KG1 (cell line): ENCODE results near the gene ARF4.
"Not testable (repeated sequence)": the region's sequence is repeated elsewhere in the genome, so short reads cannot be mapped to it uniquely, and the experiment has no call there.

Source experiments
- DNase-seq: peaks from one replicate; lab custom pipeline; 2025; lab: John Stamatoyannopoulos, UW

ARF4 gene

DNA sequence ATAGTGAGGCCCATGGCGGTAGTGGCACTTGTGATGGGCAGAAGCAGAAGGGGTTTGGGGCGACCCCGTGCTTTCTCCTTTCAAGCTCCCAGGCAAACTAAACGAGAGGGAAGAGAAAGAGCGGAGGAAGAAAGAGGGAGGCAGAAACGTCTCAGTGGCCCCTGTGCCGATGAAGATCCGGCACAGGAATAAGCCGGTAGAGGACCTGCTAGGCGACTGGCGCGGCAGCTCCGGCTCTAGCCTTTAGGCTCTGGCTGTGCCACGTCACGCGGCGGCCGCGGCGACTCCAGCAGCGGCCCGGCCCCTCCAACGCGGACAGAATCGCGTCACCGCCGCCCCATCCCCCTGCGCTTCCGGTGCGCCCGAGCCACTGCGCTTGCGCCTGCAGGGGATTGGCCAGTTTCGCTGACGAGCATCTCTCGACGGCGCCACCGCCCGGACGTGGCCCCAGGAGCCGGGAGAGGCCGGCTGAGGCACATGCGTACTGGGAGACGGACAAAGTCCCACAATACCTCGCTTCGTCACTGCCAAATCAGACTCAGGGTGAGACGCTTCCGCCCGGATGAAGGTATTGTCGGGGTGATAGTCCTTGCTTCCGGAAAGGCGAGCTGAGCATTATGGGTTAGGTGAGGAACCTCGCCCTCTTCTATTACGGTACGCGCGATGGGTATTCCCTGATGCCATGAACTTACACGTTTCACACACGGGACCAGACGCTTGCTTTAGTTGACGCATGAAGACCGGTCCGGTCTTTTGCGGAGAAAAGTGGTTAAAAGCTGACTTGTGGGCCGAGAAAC, at the start of gene ARF4:
Gene ARF4, minus strand, starts transcription at position 218 of the 797 bp plus-strand sequence. Its CDS starts 204 bp downstream, at position 14.
- DNase-seq = peak; percentile 99

DNA sequence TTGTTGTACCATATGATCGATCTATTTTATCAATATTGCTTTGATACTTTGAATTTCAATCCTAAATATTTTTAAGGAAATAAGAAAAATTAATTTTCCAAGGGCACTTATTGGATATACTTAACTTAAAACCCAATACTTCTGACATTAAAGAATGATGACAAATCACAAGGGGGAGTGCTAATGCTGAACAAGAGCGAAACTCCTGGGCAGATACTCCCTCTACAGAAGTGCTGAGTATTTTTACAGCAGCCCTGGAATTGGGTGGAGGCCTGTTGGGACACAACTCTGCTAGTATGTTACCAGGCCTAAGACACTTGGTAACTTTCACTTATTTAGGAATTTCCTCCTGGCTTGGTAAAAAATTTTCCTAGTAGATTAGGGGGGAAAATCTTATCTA, 49.6 kb upstream of the ARF4 start:
- no peak for DNase-seq

DNA sequence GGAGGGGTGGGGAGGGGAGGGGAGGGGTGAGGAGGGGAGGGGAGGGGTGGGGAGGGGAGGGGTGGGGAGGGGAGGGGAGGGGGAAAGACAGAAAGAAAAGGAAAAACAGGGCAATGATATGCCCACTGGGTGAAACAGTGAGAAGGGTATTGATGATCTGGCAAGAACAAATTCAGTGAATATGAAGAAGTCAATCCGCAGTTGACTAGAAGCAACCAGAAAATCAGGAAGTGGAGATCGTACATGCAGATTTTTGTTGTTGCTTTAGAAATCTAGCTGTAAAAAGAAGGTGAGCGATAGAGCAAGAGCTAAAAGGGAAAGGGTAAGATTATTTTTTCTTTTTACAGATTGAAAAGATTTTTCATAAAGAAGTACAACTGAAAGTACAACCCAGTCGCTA, 47.6 kb upstream of the ARF4 start:
- no peak for DNase-seq

DNA sequence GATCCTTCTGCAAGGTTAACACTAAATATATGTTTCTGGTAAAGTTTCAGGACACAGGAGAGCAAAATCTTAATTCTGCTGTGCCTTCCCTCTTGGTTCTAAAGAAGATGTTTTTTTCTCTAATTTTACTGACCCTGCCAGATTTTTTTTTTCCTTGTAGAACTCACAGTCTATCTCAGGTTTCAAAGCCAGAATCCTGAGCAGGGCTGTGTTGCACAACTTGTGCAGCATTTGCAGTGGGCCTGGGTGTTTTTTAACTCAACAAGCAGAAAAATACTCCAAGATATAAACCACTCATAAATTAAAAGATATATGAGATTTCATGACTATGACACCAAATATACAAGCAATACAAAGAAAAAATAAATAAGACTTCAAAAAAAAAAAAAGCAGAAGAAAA, 40.2 kb upstream of the ARF4 start:
- no peak for DNase-seq

DNA sequence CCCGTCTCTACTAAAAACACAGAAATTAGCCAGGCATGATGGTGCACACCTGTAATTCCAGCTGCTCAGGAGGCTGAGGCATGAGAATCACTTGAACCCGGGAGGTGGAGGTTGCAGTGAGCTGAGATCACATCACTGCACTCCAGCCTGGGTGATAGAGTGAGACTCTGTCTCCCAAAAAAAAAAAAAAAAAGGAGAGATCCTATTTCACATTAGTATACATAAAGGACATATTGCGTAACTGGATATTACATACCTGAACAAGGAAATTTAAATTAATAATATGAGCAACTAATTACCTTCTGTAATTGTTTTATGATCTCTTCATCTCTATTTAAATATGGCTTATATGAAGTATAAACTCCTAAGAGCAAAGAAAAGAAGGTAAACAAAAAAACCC, 37.1 kb upstream of the ARF4 start:
- DNase-seq = not testable (repeated sequence)

DNA sequence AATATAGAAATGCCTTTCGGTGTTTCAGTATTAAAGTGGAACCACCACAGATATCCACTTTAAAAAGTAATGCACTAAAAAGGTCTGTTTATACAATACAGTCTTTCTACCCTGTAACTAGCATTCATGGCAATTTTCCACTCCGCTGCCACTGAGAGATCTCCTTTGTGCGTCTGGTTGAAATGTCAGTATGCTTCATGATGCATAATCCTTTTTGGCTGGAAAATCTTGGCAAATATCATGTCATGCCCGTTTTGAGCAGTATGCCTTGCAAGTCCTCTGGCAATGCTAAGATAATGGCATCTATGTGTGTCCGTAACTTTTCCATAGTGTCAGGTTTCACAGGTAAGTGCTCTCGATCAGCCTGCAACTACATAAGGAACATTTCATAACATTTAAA, 30.8 kb upstream of the ARF4 start:
- no peak for DNase-seq

DNA sequence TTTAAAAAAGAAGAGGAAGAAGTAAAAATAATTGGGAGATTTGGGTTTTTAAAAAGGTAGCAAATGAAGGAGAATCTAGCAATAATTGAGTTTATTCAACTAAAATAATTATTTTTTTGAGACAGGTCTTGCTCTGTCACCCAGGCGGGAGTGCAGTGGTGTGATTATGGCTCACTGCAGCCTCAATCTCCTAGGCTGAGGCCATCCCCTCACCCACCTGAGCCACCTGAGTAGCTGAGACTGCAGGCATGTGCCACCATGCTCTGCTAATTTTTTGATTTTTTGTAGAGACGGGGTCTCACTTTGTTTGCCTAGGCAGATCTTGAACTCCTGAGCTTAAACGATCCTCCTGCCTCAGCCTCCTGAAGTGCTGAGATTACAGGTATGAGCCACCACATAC, 27.7 kb upstream of the ARF4 start:
- DNase-seq = no peak

DNA sequence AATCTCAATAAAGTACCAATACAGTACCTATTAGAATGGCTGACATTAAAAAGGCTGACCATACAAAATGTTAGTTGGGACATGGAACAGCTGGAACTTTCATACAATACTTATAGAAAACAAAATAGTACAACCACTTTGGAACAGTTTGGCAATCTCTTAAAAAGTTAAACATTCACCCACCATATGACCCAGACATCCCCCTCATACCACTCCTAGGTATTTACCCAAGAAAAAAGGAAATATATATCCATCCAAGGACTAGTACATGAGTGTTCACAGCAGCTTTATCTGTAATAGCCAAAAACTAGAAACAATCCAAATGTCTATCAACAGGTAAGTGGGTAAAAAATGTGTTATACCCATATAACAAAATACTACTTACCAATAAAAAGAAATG, 25.2 kb upstream of the ARF4 start:
- DNase-seq = no peak

DNA sequence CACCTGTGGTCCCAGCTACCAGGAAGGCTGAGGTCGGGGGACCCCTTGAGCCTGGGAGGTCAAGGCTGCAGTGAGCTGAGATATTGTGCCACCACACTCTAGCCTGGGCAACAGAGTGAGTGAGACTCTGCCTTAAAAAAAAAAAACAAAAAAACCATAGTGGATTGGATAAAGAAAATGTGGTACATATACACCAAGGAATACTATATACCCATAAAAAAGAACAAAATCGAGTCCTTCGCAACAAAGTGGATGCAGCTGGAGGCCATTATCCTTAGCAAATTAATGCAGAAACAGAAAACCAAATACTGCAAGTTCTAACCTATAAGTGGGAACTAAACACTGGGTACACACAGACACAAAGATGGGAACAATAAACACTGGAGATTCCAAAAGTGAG, 20.6 kb upstream of the ARF4 start:
- no peak for DNase-seq

DNA sequence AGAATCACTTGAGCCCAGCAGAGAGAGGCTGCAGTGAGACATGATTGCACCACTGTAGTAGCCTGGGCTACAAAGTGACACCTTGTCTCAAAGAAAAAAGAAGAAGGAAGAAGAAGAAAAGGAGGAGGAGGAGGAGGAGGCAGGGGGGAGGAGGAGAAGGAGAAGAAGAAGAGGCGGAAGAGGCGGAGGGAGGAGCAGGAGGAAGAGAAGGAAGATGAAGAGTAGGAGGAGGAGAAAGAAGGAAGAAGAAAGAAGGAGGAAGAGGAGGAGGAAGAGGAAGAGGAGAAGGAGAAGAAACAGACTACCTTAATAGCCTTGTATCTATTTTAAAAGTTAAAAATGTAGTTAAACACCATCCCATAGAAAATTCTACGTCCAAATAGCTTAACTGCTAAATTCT, 19.1 kb upstream of the ARF4 start:
- no peak for DNase-seq

DNA sequence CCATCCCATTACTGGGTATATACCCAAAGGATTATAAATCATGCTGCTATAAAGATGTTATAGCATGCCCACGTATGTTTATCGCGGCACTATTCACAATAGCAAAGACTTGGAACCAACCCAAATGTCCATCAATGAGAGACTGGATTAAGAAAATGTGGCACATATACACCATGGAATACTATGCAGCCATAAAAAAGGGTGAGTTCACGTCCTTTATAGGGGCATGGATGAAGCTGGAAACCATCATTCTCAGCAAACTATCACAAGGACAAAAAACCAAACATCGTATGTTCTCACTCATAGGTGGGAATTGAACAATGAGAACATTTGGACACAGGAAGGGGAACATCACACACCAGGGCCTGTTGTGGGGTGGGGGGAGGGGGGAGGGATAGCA, 14.7 kb upstream of the ARF4 start:
- DNase-seq = not testable (repeated sequence)

DNA sequence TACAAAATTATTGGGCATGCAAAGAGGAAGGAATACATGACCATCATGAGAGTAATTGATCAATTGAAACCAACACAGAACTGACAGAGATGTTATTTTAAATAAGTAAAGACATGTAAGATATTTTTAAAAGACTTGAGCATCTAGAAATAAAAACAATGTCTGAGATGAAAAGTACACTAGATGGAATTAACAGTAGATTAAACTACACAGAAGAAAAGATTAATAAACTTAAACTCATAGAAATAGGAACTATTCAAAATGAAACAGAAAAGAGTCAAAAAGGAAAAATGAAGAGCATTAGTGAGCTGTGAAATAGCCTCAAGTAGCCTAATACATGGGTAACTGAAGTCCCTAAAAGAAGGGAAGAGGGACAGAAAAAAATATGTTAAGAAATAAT, 8.5 kb upstream of the ARF4 start:
- no peak for DNase-seq

DNA sequence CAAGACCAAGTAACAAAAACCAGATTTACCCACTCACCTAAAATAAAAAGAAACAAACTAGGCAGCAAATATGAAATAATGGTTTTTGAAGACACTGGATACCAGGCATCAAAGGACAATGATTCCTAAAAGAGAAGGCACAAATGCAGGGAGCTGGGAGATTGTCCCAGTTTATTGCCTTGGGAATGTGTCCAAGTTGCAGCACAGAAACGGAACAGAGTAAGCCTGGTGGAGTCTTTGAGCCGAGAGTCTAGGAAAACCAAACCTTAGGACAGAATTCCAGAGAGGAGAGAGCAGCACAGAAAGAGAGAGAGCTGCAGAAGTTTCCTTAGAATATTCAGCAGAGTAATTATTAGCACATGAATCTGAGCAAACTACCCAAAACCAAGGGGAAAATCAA, 7.8 kb upstream of the ARF4 start:
- no peak for DNase-seq

DNA sequence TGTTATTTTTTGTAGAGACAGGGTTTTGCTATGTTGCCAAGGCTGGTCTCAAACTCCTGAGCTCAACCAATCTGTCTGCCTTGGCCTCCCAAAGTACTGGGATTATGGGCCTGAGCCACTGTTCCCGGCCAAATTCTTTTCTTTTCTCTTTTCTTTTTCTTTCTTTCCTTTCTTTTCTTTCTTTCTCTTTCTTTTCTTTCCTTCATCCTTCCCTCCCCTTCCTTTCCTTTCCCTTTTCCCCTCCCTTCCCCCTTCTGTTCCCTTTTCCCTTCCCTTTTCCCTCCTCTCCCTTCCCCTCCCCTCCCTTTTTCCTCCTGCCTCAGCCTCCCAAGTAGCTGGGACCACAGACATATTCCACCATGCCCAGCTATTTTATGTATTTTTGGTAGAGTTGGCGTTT, 3.1 kb upstream of the ARF4 start:
- no peak for DNase-seq

DNA sequence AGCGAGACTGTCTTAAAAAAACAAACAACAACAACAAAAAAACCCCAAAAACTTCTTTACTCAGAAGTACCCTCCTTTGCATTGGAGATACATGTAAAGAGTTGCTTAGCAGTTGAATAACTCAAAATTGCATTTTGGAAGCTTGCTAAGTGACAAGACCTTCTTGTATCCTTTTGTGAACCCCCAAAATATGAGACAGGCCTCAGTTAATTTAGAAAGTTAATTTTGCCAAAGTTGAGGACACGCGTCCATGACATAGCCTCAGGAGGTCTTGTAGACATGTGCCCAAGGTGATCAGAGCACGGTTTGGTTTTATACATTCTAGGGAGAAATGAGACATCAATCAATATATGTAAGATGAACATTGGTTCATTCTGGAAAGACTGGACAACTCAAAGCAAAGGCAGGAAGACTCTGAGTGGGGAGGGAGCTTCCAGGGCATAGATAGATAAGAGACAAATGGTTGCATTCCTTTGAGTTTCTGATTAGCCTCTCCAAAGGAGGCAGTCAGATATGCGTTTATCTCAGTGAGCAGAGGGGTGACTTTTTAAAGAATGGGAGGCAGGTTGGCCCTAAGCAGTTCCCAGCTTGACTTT, 1.7 kb upstream of the ARF4 start:
- no peak for DNase-seq

DNA sequence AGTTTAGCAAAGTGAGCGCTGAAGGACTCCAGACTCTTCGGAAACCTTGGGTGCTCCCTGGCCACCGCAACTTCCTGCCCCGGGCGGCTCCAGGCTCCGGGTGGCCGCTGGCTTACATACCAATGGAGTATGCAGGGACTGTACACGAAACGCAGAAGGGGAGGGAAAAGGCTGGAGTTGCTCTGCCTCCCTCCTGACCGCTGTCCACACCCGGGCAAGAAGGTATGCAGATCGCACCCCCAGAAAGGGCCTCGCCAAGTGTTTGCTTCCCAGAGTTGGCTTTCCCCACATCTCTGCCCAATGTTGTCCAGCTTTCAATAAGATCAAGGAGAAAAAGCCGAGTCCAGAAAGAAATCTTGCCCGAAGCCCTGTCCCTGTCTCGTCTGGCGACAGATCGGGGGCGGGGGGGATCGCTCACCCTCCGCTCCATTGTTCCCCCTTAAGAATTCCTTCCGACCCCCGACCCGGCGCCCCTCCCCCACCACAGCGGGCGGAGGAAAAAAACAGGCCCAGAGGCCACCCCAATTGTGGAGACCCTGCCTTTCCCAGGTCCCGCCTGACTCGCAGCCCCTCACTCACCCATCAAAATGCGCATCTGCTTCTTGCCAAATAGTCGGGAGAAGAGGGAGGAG, 533 bp downstream of the ARF4 start:
- no peak for DNase-seq

DNA sequence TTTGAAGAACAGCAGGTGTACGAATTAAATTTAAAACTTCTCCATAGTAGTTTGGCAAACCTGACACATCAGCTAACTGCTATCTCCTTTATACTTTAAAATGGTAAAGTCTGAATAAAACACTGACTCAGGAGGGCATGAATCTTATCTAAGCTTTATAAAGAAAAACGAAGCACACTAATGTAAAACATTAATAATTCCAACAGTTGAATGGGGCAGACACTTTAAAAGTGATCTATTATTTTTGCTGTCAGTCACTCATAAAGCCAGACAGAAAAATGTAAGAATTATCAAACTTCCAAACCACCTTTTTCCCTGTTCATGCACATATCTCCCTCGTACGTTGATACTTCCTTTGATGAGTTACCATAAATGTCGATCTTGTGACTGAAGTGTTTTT, 2.6 kb downstream of the ARF4 start:
- no peak for DNase-seq

DNA sequence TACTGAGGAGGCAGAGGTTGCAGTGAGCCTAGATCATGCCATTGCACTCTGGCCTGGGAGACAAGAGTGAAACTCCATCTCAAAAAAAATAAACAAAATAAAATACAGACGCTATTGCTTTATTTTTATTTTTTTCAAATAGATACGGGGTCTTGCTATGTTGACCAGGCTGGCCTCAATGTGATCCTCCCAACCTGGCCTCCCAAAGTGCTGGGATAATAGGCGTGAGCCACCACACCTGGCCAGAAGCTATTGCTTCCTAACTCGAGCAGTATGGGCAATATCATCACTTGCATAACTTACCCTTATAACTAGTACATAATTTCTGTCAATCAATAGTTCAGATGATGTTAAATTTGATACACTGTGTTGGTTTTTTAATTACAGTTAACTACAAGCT, 3.0 kb downstream of the ARF4 start:
- no peak for DNase-seq

DNA sequence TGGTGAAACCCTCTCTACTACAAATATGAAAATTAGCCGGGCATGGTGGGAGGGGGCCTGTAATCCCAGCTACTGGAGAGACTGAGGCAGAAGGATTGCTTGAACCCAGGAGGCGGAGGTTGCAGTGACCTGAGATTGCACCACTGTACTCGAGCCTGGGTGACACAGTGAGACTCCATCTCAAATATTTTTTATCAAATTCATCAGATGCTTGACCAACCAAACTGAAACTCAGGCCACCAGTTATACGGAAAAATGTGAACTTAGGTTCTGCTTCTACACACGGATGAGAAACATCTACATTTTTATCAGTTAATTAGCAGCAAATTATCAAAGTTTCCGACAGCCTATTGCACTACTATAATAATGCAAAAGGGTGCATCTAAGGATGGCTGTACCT, 4.8 kb downstream of the ARF4 start:
- no peak for DNase-seq

DNA sequence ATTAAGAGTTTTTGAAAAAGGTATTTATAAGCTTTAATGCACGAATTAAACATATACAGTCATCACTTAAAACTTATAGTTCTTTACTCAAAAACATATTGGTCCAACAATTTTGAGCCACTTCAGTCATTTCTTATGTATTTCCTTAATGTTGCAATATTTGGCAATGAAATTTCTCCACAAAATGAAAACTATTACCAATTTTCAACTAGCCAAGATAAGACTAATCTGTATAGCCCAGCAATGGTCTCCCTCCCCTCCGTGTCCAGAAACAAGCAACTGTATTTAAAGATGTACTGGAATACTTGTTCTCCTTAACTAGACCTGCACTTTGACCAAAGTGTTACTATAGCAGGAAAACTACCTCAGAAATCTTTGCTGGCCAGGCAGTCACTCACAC, 9.2 kb downstream of the ARF4 start:
- no peak for DNase-seq

DNA sequence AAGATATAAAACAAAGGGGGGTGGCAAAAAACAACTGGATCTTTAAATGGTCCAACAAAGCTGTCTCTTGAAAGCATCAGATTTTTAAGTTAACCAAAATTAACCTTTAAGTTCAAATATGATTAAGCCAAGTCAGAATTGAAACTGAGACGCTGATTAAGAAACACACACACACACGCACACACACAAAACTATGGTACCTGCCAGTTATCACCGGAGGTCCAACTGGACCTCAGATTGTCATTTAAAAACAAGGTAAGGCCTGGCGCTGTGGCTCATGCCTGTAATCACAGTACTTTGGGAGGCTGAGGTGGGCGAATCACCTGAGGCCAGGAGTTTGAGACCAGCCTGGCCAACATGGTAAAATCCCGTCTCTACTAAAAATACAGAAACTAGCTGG, 10.4 kb downstream of the ARF4 start:
- no peak for DNase-seq

DNA sequence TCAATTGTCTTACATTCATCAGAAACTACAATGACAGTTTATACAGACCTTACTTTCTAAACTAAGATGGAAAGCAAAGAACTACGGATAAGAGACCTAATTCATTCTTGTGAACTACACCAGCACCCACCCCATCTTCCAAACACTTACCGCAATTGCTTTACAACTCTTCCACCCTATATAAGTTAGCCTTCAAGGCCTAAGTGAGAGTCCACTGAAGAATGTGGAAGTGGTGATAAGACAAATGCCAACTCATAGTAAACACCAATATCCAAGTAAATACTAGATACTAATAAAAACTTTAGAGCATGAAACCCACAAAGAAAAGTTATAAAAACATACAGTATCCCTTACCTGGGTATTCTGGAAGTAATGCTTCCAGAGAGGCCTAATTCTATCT, 13.6 kb downstream of the ARF4 start:
- no peak for DNase-seq

DNA sequence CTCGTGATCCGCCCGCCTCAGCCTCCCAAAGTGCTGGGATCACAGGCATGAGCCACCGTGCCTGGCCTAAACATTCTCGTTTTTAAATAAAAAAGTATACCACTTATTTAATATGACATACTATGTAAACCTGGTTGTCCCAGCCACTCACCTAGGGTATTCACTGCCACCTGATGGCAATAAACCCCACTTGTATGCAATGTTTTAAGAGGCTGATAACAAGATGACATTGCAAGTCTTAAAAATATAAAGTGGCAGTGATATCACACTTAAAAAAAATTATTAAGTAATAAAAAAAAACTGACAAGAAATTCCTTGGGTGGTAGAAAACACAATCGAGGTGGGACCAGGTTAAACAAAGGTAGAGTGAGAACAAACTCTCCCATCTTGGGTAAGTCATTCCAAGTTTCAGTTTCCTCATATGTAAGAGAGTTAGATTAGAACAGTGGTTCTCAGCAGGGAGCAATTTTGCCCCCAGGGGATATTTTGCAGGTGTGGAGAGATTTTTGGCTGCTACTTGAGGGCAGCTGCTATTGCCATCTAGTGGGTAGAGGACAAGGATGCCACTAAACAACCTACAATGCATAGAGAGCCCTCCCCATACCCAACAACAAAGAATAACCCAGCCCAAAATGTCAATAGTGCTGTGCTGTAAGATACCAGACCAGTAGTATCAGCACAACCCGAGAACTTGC, 14.5 kb downstream of the ARF4 start:
- DNase-seq = no peak
